Ramos (cell line): ENCODE results near the gene RXFP2.

ENCODE experiments used
- in situ Hi-C: fragments of 300-500 bp; cut with MboI; formaldehyde crosslinking; loops from one replicate; pipeline ENCODE4 v1.14.3; 2022; ENCODE audit warnings: low sequenced_read_pairs; ENCODE audit not compliant: unreplicated experiment

The RXFP2 gene, protein sequence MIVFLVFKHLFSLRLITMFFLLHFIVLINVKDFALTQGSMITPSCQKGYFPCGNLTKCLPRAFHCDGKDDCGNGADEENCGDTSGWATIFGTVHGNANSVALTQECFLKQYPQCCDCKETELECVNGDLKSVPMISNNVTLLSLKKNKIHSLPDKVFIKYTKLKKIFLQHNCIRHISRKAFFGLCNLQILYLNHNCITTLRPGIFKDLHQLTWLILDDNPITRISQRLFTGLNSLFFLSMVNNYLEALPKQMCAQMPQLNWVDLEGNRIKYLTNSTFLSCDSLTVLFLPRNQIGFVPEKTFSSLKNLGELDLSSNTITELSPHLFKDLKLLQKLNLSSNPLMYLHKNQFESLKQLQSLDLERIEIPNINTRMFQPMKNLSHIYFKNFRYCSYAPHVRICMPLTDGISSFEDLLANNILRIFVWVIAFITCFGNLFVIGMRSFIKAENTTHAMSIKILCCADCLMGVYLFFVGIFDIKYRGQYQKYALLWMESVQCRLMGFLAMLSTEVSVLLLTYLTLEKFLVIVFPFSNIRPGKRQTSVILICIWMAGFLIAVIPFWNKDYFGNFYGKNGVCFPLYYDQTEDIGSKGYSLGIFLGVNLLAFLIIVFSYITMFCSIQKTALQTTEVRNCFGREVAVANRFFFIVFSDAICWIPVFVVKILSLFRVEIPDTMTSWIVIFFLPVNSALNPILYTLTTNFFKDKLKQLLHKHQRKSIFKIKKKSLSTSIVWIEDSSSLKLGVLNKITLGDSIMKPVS

DNA sequence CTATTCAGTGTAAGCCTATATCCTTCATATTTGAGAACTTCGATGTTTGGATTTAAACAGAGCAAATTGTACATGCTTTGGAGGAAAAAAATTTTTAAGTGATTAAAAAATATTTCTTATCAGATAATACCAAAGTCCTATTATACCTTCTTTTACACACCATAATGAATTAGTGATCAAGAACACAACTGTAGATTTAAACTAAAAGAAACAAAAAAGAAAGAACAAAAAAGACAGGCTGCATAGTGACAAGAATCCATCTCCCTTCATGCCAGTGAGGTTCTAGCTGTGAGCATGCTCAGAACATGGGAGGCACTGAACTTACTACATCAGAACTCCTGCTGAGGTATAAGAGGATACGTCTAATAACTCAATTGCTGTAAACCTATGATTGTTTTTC, at the start of gene RXFP2:
Gene RXFP2 (plus strand): TSS at position 301 of the 400 bp plus-strand sequence. CDS start 87 bp downstream, at position 388.
- in situ Hi-C loops = loop anchor here (25.0 kb wide), 2 partner anchors 302 to 502 kb away; no protein-coding TSS in a partner anchor

DNA sequence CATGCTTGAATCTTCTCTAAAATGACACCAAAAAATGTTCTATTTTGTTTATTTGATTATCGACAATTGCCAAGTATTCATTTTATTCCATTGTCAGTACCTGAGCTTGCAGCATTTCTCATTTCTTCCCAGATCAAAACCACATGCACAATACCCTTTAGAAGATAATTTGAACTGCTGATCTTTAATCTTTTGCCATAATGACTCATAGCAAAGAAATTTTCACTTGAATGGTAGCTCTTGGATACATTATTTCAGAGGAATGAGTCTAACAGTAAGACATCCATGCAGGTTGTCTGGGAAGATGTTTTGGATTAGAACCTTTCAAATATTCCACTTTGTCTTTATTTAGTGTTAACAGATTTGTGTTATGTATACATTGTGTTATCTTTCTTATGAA, 42.0 kb upstream of the RXFP2 start:
- in situ Hi-C loops = no loop called here

DNA sequence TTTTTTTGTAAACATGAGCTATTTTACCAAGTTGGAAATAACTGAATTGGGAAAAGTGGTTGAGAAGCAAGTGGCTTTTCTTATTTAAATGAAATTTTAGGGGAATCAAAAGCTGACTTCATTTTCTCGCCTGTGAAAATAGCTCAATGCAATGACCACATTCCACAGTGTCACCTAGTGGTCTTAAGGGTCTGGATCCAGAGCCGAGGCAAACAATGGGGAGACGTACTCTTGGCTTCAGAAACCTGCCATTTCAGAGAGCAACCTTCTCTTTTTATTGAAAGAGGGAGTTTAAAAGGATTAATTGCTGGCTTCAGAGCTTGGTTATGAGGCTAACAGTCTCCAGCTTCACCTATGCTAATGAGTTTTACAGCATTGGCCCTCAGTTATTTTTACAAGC, 39.7 kb upstream of the RXFP2 start:
- in situ Hi-C loops = no loop called here

DNA sequence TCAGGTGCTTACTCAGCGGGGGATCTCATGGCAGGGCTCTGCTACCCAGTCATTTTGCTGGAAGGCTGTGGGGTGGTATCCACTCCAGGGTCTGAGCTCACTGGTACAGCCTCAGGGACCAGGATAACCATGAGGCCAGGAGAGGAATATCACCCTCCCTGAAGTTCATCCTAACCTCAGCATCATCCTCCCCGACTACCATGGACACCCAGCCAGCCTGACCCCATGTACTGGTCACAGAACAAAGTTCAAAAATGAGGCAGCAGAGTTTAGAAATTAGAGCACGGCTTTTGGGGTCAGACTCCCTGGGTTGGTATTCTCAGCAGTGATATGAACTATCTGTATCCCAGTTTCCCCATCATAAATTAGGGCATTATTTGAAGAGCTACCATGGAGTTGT, 35.5 kb upstream of the RXFP2 start:
- in situ Hi-C loops = no loop called here

DNA sequence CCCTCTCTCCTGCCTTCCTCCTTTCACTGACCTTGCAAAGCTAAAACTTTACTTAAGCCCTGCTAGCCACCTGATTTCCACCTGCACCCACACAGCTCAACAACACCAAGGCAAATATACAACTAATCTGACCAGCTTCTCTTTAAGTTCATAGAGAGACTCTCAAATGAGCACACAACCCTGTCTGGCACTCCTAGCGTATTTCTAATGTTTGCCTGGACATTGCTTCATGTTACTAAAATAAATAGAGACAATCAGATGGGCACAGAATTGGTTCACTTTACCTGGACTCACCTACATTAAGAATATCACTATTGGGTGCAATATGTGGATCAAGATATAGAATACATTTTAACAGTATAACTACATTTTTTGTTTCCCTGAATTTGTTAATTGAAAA, 33.2 kb upstream of the RXFP2 start:
- in situ Hi-C loops = no loop called here

DNA sequence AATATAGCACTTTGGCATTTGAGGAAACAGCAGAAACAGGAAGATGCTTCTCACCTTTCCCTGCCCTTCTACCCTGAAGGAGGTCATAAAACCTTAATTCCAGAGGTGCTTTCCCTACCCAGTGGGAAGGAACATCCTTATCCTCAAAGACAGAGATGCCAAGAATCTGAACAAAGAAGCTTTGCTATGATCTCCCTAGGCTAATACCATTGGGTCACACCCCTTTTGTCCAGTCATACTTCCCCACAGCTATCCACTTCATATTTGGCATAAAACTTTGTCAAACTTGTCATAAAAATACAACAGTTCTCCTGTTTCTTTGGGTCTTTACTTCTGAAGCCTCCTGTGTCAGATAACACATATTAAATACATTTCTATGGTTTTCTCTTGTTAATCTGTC, 21.7 kb upstream of the RXFP2 start:
- in situ Hi-C loops = no loop called here

DNA sequence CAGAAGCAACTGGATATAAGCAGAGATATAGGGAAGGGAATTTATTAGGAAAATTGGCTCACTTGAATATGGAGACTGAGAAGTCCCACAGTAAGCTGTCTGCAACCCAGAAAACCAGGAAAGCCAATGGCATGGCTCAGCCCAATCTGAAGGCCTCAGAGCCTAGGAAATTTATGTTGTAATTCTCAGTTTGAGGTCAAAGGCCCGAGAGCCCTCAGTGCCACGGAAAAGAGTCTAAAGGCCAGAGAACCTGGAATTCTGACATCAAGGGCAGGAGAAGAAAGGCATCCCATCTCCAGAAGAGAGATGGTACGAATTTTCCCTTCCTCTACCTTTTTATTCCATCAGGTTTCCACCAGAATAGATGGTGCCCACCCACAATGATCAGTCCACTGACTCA, 20.1 kb upstream of the RXFP2 start:
- in situ Hi-C loops = no loop called here

DNA sequence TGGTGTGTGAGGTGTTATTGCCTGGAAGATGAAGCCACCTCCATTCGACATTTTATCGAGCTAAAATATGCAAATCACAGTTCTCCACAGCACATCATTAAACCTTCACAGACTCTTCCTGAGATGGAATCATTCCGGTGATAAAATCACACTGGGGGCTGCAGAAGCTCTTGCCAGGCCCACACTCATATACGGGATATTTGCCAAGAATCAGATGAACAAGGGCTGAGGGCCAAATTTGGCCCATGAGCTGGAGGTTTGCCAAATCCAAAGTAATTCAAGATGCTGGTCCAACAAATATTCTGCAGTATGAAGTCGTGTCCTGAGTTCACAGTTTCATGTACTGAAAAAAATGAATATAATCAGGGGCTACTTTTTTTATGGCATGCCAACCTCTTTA, 16.7 kb upstream of the RXFP2 start:
- in situ Hi-C loops = no loop called here

DNA sequence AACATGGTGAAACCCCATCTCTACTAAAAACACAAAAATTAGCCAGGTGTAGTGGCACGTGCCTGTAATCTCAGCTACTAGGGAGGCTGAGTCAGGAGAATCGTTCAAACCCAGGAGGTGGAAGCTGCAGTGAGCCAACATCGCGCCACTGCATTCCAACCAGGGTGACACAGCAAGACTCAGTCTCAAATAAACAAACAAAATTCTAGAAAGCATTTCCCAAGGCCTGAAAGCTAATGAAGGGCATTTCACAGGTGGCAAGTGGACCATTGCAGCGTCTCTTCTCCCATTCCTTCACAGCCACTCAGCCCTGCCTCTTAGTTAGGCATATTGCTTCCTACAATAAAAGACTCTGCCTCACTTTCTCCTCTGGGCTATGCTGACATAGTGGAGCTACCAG, 13.5 kb upstream of the RXFP2 start:
- in situ Hi-C loops = loop anchor here (25.0 kb wide), 2 partner anchors 289 to 489 kb away; no protein-coding TSS in a partner anchor

DNA sequence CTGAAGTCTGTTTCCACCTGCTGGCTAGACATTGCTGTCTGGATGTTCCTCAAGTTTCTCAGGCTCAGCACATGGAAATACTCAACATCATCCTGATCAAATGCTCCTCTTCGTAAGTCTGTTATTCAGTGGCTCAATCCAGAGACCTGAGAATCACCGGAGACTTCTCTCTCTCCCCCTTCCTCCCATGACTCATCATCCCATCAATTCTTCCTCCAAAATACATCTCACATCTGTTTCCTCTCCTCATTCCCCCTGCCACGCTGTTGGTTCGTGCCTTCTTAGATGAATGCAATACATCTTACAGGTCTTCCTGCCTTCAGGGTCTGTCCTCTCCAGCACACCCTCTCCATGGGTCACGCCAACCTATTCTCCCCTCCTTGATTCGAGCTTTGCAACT, 7.4 kb upstream of the RXFP2 start:
- in situ Hi-C loops = loop anchor here (25.0 kb wide), 2 partner anchors 295 to 495 kb away; no protein-coding TSS in a partner anchor

DNA sequence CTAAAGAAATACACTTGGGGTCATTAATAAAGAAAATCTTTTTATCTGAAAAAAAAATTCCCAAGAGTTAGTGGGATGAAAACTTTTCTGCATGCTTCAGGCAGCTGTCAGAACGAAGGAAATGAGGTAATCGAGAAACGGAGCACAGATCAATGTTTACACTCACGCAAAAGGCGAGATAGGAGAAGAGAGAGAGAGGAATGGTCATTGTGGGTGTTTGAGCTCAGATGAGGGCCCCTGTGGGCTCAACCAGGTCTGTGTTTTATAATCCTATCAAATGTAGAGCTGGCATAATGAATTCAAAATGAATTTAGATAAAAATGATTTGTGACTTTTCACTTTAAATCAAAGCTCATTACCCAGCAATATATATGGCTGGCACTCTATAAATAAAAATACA, 6.3 kb upstream of the RXFP2 start:
- in situ Hi-C loops = loop anchor here (25.0 kb wide), 2 partner anchors 296 to 496 kb away; no protein-coding TSS in a partner anchor

DNA sequence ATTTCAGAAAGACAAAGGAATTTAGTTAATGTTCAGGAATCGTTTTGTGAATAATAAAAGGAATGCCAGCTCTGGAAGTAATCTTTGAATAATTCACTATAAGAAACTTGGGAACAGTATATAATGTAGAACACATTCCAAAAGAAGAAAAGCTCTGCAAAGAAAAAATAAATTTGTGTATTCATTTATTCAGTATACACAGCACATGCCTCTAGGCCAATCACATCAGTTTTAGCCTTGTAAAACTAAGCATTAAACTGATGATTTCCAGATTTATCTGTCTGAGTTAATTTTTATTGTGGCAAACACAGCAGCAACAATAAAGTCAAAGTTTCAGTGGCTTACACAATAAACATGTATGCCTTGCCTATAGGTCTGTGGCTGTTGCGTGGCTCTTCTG, 5.7 kb upstream of the RXFP2 start:
- in situ Hi-C loops = loop anchor here (25.0 kb wide), 2 partner anchors 296 to 496 kb away; no protein-coding TSS in a partner anchor

DNA sequence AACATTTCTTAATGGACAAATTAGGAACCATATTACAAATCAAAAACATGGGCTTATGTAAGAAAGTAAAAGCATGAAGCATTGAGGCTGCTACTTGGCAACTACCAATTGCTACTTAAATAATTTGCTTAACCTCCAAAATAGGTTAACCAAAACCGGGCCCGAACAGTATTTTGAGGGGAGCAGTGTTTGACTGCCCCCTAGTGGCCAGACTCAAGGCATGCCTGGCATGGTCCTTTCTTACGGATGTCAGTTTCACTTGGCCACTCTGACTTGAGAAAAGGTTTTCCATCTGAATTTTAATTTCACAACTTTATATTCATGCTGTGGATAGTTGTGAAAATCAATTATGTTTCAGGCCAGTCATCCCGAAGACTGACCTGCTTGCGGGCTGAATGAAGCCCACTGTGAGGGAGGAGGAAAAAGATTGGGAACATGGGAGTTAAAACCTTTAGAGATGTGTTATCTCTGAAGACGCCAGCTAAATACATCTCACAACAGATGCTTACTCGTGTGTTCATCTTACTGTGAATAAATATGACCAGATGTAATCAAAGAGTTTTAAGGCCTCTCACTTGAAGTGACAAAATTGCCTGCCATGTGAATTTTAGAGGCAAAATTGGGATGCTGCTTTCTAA, 2.9 kb downstream of the RXFP2 start:
- in situ Hi-C loops = loop anchor here (25.0 kb wide), 2 partner anchors 305 to 505 kb away; no protein-coding TSS in a partner anchor

DNA sequence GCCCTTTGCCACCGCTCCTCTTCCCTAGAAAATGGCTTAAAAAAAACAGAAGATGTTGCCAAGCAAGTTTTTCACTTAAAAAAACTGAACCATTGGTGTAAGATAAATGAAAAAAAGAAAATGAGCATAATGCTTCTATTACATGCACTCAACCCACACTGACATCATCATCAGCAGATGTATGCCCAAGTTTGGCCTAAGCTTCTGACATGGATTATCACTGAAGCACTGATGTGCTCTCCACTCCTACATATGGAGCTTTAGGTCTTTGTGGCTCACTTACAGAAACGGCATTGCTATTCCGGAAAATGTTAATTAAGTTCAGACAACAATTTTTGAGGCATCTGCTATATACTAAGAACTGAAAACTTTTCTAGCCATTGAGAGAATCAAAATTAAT, 8.0 kb downstream of the RXFP2 start:
- in situ Hi-C loops = loop anchor here (25.0 kb wide), 2 partner anchors 310 to 510 kb away; no protein-coding TSS in a partner anchor

DNA sequence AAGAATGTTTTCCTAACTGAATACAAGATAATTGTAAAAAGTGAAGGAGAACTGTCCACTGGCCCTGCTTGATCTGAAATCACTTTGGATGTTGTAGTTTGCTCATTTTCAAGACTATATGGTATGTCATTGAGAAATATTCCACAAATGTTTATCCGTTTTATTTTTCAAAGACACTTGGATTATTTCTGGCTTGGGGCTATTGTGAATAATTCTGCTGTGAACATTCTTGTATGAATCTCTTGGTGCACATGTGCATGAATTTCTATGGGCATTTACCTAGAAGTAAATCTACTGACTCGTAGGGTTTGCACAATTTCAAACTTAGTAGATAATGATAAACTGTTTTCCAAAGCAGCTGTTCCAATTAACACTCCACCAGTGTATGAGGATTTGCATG, 8.6 kb downstream of the RXFP2 start:
- in situ Hi-C loops = loop anchor here (25.0 kb wide), 2 partner anchors 311 to 511 kb away; no protein-coding TSS in a partner anchor

DNA sequence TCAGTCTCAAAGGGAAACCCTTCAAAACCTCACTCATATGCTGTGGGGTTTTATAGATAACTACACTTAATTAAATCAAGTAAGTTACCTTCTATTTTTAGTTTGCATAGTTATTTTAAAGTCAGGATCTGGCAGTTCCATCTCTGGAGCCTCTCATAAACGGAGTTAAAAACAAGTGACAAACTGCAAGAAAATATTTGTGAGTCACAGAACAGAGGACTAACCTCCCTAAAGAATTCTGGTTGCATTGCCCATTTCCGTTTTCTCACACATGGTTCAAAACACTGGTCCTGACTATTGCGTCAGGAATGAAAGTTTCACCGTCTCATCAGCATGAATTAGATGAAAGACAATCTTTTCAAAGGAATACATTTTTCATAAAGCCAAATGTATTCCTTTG, 10.6 kb downstream of the RXFP2 start:
- in situ Hi-C loops = loop anchor here (25.0 kb wide), 2 partner anchors 313 to 513 kb away; no protein-coding TSS in a partner anchor

DNA sequence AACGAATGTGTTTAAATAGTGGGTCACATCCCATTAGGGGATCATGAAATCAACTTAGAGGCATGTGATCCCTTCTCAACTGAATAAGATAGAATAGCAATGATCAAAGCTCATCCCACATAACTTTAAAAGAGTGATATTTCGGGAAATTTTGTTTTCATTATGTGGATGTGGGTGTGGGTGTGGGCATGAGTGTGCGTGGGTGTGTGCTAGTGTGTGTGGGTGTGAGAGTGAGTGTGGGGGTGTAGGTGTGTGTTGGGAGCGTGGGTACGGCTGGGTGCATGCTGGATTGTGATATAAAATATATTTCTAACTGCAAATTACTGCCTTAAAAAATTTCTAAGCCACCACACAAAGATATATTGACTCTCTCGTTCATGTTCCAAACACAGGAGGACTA, 15.9 kb downstream of the RXFP2 start:
- in situ Hi-C loops = no loop called here

DNA sequence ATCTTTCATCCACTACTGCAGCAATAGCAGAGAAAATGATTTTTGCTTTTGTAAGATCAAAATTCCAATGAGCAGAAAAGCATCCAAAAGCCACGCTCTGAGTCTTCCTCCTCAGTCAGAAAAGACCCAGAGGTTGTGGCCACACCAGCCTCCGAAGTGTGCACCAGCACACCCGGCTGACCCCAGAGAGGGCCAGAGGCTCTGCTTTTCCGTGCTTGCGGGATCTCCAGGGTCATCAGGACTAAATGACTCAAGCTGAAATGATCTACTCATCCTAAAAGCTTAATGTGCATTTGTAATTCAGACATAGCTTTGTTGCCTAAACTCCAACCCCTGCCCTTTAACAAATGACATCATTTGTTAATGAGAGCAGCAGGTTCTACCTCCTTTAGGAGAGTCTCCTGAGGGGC, 16.5 kb downstream of the RXFP2 start:
- in situ Hi-C loops = no loop called here

DNA sequence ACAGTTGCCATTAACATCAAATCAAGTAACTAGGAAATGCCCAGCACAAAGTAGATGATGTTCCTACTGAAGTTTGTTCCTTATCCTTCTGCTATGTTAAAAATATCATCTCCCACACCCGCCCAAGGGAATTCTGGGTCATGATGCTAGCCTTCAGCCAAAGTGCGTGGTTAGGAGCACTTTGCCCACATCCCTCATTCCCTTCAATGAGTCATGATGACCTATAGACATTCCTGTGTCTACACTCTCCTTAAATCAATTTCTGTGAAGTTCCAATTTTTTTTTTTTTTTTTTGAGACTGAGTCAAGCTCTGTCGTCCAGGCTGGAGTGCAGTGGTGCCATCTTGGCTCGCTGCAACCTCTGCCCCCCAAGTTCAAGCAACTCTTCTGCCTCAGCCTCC, 17.0 kb downstream of the RXFP2 start:
- in situ Hi-C loops = no loop called here

DNA sequence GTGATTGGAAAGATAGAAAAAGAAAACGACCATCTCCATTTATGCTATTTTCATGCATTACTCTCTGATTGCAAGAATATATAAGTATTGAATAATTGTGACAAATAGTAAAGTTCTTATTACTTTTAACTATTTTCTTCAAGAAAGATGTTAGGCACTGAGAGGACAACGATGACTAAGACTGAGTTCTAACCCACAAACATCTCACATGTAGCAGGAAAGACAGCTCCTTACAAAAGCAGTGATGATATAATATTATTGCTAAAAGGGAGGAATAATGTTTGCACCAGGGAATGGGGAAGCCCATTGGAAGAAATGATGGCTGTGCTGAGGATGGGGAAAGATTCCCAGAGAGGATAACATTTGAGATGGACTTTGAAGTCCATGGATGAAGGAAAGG, 22.6 kb downstream of the RXFP2 start:
- in situ Hi-C loops = no loop called here
